Esophagus squamous epithelium (tissue), 5 donors: ENCODE data around the gene CHRNB1. TPM values are rescaled to one million over a fixed set of nuclear protein-coding genes. Genes with fewer than 3 reads are reported as not detected.

ENCODE experiments used
- DNase-seq: peaks from one replicate; lab custom pipeline; 2025; lab: John Stamatoyannopoulos, UW
- H3K27ac ChIP-seq, 4 donors: fragments of 200-600 bp; sonication (generic); one replicate each; pipeline ENCODE4 v1.5.1; 2016 to 2019; ENCODE audit warnings: mild to moderate bottlenecking in 1 of 4
- H3K27me3 ChIP-seq, 4 donors: fragments of 200-600 bp; sonication (generic); 1 replicate in 3 of 4; 2 replicates in 1 of 4; pipeline versions ENCODE4 v1.5.1 to v1.6.0; 2017 to 2021; ENCODE audit warnings: antibody characterized with exemption in 1 of 4
- H3K36me3 ChIP-seq, 3 donors: fragments of 200-600 bp; sonication (generic); one replicate each; pipeline ENCODE4 v1.5.1; 2016 to 2019
- H3K4me1 ChIP-seq, 3 donors: fragments of 200-600 bp; sonication (generic); one replicate each; pipeline ENCODE4 v1.5.1; 2017 to 2019
- H3K4me3 ChIP-seq, 4 donors: fragments of 200-600 bp; sonication (generic); 1 replicate in 3 of 4; 2 replicates in 1 of 4; pipeline ENCODE4 v1.5.1; 2016 to 2019; ENCODE audit warnings: mild to moderate bottlenecking in 2 of 4, moderate library complexity in 1 of 4
- H3K9me3 ChIP-seq, 3 donors: fragments of 200-600 bp; sonication (generic); one replicate each; pipeline ENCODE4 v1.5.1; 2016 to 2019
- POLR2A ChIP-seq, 4 donors: fragments of 450-650 bp; IDR thresholded peaks; one replicate each; pipeline ENCODE4 v1.6.1; 2017; ENCODE audit warnings: antibody characterized with exemption in 4 of 4, mild to moderate bottlenecking in 4 of 4, moderate library complexity in 3 of 4
- WGBS, 2 donors: methylation state at CpG; one replicate each; pipeline ENCODE4 v1.1.5; 2018; 5-methylcytosine and 5-hydroxymethylcytosine counted together
- intact Hi-C: fragments of 100-400 bp; cut with DNase I; formaldehyde crosslinking; loops from one replicate; pipeline ENCODE4 v1.15.0; 2022
- total RNA-seq, 4 donors: library from RNA; depleted of rRNA; stranded (reverse); fragments of >200 nt; gene quantifications; one replicate each; pipeline ENCODE4 v1.1.0, GENCODE V29; 2016
- TF ChIP-seq, protein P1 (sequence below), 6 experiments: fragments of 450-650 bp in 4 of 6; fragments of 200-600 bp in 2 of 6; sonication (generic) in 2 of 6; IDR thresholded peaks; one replicate each; pipeline ENCODE4 v1.5.1; 2016 to 2019; ENCODE audit warnings: antibody characterized with exemption in 6 of 6, mild to moderate bottlenecking in 4 of 6, moderate library complexity in 4 of 6
- donor health status: DM: yes; HTN: yes; CAD: no.

Gene CHRNB1
- total RNA-seq, 4 donors from 2014 or later: 2.4 to 7.2 (median 4.6) TPM

GRCh38 chr17:7426203-7426863 is 18.5 kb upstream of the CHRNB1 start:
- no peaks in the 10 kb centered on the region for H3K27me3 ChIP-seq
- TF ChIP-seq, protein P1, sequence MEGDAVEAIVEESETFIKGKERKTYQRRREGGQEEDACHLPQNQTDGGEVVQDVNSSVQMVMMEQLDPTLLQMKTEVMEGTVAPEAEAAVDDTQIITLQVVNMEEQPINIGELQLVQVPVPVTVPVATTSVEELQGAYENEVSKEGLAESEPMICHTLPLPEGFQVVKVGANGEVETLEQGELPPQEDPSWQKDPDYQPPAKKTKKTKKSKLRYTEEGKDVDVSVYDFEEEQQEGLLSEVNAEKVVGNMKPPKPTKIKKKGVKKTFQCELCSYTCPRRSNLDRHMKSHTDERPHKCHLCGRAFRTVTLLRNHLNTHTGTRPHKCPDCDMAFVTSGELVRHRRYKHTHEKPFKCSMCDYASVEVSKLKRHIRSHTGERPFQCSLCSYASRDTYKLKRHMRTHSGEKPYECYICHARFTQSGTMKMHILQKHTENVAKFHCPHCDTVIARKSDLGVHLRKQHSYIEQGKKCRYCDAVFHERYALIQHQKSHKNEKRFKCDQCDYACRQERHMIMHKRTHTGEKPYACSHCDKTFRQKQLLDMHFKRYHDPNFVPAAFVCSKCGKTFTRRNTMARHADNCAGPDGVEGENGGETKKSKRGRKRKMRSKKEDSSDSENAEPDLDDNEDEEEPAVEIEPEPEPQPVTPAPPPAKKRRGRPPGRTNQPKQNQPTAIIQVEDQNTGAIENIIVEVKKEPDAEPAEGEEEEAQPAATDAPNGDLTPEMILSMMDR (IDR thresholded peaks at IDR 0.05): no peak
- no peak for TF ChIP-seq POLR2A (IDR thresholded peaks at IDR 0.05)
- no peaks in the 10 kb centered on the region for H3K4me1 ChIP-seq
- WGBS, 2 donors: 94 to 95% methylated on average over 20 to 21 of the region's 33 CpGs
- H3K4me3 ChIP-seq: no peak overlapping the region
- no peaks in the 10 kb centered on the region for H3K9me3 ChIP-seq
- no peak overlapping the region for H3K27ac ChIP-seq
- intact Hi-C loops: no loop called here
- no peaks in the 10 kb centered on the region for H3K36me3 ChIP-seq
- no peak for DNase-seq

DNA sequence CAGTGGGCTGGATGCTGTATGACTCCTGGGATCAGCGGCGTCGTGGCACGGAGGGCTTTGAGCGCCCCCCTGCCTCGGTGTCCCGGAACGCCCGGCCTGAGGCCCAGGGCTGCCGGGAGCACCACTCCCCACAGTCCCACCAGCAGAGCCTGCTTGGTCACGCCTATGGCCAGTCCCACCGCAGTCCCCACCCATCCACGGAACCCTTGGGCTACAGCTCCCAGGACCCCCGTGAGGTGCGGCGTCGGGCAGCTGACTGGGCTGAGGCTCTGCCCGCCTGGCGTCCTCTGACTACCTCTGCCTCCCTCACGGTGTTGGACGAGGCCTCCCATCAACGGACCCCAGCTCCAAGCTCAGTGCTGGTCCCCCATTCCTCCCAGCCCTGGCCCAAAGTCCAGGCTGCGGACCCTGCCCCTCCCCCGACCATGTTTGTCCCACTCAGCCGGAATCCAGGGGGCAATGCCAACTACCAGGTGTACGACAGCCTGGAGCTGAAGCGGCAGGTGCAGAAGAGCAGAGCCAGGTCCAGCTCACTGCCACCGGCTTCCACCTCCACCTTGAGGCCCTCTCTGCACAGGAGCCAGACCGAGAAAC is 17.9 kb upstream of the CHRNB1 start:
- TF ChIP-seq, protein P1 (IDR thresholded peaks at IDR 0.05): no peak
- TF ChIP-seq POLR2A (IDR thresholded peaks at IDR 0.05): no peak
- WGBS, 2 donors: 73 to 81% methylated on average over 2 to 4 of the region's 29 CpGs
- intact Hi-C loops: no loop called here

DNA sequence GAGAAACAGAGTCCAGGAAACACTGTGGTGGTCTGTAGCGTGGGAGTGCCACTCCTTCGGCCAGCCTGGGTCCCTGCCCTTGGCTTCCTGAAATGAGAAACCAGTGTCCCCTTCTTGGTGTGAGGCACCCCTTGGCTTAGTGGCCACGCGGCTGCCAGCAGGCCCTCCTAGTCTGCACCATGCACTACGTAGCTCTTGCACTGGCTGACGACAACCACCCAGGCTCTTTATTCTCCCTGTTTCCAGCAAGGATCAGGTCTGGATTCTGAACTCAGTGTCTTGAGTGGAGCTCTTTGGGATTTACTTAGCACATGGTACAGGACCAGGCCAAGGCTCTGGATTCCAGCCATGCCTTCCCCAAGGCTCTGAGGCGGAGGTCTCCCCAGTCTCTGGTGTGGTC is 17.3 kb upstream of the CHRNB1 start:
- 88 to 93% methylated on average over 5 to 7 of the region's 7 CpGs for WGBS, 2 donors
- no peaks in the 10 kb centered on the region for H3K4me1 ChIP-seq
- no peaks in the 10 kb centered on the region for H3K9me3 ChIP-seq
- intact Hi-C loops: no loop called here
- TF ChIP-seq POLR2A (IDR thresholded peaks at IDR 0.05): no peak
- DNase-seq: no peak
- no peaks in the 10 kb centered on the region for H3K27me3 ChIP-seq
- no peak overlapping the region for H3K4me3 ChIP-seq
- H3K27ac ChIP-seq: no peak overlapping the region
- H3K36me3 ChIP-seq: no peaks in the 10 kb centered on the region

More for the DNA sequence above, 17.9 kb upstream of the CHRNB1 start:
- DNase-seq: no peak
- no peaks in the 10 kb centered on the region for H3K4me1 ChIP-seq
- no peaks in the 10 kb centered on the region for H3K9me3 ChIP-seq
- no peak overlapping the region for H3K4me3 ChIP-seq
- no peaks in the 10 kb centered on the region for H3K27me3 ChIP-seq
- no peaks in the 10 kb centered on the region for H3K36me3 ChIP-seq
- H3K27ac ChIP-seq: no peak overlapping the region

DNA sequence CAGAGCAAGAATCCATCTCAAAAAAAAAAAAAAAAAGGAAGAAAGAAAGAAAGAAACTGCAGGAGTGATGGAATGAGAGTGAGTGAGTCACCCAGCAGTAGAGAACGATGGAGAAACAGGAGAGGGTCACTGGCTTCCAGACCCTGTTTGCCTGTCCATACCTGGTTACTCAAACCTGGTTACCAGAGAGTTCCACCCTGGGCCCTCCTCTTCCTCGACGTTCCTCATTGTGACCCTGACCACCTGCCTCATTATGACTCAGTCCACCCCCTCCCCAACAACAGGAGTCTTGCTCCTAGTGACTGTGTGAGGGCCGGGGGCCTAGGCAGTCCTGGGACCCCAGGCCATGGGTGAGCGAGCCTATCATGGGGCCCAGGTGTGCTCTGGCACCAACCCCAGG is 16.3 kb upstream of the CHRNB1 start, which contains the start of gene SPEM3:
SPEM3 (plus strand) TSS at position 301 of the 400 bp plus-strand sequence; CDS start at position 347, 46 bp downstream.
- Histone ChIP-seq H3K36me3 (no peaks in the 10 kb centered on the region), H3K4me1 (no peaks in the 10 kb centered on the region), H3K4me3 (no peak within 1 kb of the TSS), H3K9me3 (no peaks in the 10 kb centered on the region), H3K27me3 (no peaks in the 10 kb centered on the region), H3K27ac (no peak within 1 kb of the TSS)
- intact Hi-C loops: no loop called here
- TF ChIP-seq, protein P1 (IDR thresholded peaks at IDR 0.05): no peak
- TF ChIP-seq POLR2A (IDR thresholded peaks at IDR 0.05): no peak
- 58 to 73% methylated on average over 3 to 5 of the region's 5 CpGs for WGBS, 2 donors
- DNase-seq: no peak

DNA sequence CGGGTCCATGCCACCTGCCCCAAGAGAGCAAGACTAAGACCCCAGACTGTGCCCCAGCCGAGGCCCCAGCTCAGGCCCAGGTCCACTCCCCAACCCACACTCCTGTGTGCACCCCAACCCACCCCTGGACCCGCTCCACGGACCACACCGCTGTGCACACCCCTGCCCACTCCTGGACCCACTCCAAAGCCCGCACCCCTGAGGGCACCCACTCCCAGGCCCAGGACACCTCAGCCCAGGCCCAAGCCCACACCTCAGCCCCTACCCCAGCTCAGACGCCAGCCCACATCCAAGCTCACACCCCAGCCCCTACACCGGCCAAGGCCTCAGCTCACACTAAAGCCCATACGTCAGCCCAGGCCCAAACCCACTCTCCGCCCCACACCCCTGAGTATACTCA is 15.1 kb upstream of the CHRNB1 start:
- intact Hi-C loops: no loop called here
- DNase-seq: no peak
- no peak for TF ChIP-seq POLR2A (IDR thresholded peaks at IDR 0.05)
- TF ChIP-seq, protein P1 (IDR thresholded peaks at IDR 0.05): no peak
- Histone ChIP-seq H3K4me3 (no peak overlapping the region), H3K27me3 (peaks cover 0 to 5% (median 0%) of the 10 kb centered on the region in 4 donors), H3K36me3 (no peaks in the 10 kb centered on the region), H3K27ac (no peak overlapping the region), H3K9me3 (no peaks in the 10 kb centered on the region), H3K4me1 (peaks cover 0 to 3% (median 1%) of the 10 kb centered on the region in 3 donors)
- WGBS, 2 donors: 93 to 98% methylated on average over 7 to 8 of the region's 10 CpGs
